Measurements from ENCODE around the gene GXYLT1.

DNA sequence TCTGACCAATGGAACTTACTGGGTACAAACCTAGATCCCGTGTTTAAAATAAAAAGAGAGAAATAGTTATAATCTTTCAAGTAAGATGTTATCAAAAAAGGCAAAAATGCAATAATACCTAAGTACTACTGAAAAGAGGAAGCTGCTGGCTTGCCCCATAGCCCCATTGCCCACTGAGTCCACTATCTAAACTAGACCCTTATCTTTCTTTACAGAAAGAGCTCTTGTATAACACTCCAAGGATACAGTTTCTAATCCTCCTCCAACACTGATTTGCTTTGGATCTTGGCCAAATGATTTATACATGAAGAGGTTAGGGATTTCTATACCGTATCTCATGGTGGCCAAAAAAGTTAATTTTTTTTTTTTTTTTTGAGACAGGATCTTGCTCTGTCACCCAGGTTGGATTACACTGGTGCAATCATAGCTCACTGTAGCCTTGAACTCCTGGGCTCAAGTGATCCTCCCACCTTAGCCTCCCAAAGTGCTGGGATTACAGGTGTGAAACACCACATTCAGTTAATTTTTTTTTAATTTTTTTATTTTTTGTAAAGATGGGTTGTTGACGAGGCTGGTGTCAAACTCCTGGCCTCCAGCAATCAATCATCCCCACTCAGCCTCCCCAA is 2.6 kb downstream of the GXYLT1 start:
- TF ChIP-seq, protein P1, sequence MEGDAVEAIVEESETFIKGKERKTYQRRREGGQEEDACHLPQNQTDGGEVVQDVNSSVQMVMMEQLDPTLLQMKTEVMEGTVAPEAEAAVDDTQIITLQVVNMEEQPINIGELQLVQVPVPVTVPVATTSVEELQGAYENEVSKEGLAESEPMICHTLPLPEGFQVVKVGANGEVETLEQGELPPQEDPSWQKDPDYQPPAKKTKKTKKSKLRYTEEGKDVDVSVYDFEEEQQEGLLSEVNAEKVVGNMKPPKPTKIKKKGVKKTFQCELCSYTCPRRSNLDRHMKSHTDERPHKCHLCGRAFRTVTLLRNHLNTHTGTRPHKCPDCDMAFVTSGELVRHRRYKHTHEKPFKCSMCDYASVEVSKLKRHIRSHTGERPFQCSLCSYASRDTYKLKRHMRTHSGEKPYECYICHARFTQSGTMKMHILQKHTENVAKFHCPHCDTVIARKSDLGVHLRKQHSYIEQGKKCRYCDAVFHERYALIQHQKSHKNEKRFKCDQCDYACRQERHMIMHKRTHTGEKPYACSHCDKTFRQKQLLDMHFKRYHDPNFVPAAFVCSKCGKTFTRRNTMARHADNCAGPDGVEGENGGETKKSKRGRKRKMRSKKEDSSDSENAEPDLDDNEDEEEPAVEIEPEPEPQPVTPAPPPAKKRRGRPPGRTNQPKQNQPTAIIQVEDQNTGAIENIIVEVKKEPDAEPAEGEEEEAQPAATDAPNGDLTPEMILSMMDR (IDR thresholded peaks at IDR 0.05; ENCODE audit: extremely low read depth in 1 of 2, insufficient read depth in 1 of 2, low read depth in 1 of 2, low read length in 2 of 2): no peak
- no peak for TF ChIP-seq GATA2 (IDR thresholded peaks at IDR 0.05; ENCODE audit: insufficient read depth, insufficient read length, low read depth, low read length)
- TF ChIP-seq, protein P2, sequence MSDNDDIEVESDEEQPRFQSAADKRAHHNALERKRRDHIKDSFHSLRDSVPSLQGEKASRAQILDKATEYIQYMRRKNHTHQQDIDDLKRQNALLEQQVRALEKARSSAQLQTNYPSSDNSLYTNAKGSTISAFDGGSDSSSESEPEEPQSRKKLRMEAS (IDR thresholded peaks at IDR 0.05; ENCODE audit: insufficient read depth, insufficient read length): no peak
